ENCODE data around the gene CAMK2A.

CAMK2A gene

GRCh38 chr5:150298701-150299451 is 9.3 kb upstream of the CAMK2A start:
- H3K4me3 ChIP-seq, result no peak overlapping the region
- DNase-seq, result peak in 1 of 2 donors; percentile 73
- H3K4me1 ChIP-seq, result peaks cover 0 to 27% (median 14%) of the 10 kb centered on the region in 4 donors
- intact Hi-C loops (cut with DNase I; ENCODE audit: low total_unique reads), result no loop called here
- H3K27ac ChIP-seq, result peak overlapping the region in 1 of 2 donors; percentile 26
- no peaks in the 10 kb centered on the region for H3K27me3 ChIP-seq
- no peaks in the 10 kb centered on the region for H3K36me3 ChIP-seq
- no peak for TF ChIP-seq CTCF (IDR thresholded peaks at IDR 0.05)
- H3K9me3 ChIP-seq, result no peaks in the 10 kb centered on the region

DNA sequence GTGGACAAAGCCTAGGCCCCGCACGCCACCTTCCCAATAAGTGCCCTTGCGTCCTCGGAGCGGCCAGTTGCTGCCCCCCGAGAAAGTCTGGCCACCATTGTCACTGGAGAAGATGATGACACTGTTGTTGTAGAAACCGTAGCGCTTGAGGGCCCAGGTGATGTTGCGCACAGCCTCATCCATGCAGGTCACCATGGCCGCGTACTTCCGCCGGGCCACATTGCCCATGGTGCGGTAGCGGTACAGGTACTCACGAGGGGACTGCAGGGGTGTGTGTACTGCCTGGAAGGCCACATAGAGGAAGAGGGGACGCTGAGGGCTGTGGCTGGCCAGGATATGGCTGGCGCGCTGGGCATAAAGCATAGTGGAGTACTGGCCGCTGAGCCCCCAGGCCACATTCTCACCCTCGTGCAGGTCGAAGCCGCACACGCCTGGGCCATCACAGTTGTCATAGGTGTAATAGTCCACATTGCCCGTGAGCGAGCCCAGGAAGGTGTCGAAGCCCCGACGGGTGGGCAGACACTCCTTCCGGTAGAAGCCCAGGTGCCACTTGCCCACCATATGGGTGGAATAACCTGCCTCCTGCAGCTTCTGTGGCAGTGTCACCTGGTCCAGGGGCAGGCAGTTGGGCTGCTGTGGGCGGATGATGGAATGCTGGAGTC is 8.5 kb upstream of the CAMK2A start:
- Histone ChIP-seq H3K9me3 (no peaks in the 10 kb centered on the region), H3K27me3 (no peaks in the 10 kb centered on the region), H3K4me3 (no peak overlapping the region), H3K27ac (no peak overlapping the region), H3K36me3 (no peaks in the 10 kb centered on the region), H3K4me1 (peaks cover 0 to 23% (median 12%) of the 10 kb centered on the region in 4 donors)
- TF ChIP-seq CTCF (IDR thresholded peaks at IDR 0.05), result no peak
- peak in 1 of 2 donors; percentile 57 for DNase-seq
- intact Hi-C loops (cut with DNase I; ENCODE audit: low total_unique reads), result no loop called here

DNA sequence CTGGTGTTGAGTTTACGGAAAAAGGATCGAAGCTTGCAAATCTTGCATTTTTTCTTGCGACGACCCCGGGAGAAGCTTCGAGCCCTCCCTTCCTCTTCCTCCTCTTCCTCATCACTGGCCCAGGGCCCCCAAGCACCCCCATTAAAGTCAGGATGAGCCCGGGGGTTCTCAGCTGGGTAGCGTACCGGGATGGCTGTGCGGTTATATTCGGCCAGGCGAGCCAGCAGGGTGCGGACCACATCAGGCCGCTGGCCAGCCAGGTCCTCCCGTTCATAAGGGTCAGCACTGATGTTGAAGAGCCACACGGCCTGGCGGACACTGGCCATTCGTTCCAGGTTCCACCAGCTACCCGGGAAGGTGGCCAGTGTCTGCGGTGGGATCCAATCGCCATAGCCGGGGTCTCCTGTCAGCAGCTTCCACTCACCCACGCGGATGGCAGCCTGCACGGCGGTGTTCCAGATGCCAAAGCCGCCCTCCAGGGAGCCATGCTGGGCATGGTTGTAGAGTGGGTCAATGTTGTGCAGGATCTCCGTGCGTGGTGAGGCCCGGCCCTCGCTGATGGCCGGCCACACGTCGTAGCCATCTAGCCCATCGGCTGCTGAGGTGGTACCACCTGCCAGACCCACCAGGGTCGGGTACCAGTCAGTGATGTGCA is 7.8 kb upstream of the CAMK2A start:
- Histone ChIP-seq H3K36me3 (no peaks in the 10 kb centered on the region), H3K4me1 (peaks cover 0 to 16% (median 6%) of the 10 kb centered on the region in 4 donors), H3K4me3 (no peak overlapping the region), H3K9me3 (no peaks in the 10 kb centered on the region), H3K27ac (no peak overlapping the region), H3K27me3 (no peaks in the 10 kb centered on the region)
- peak in 1 of 2 donors; percentile 47 for DNase-seq
- intact Hi-C loops (cut with DNase I; ENCODE audit: low total_unique reads), result no loop called here
- TF ChIP-seq CTCF (IDR thresholded peaks at IDR 0.05), result no peak

GRCh38 chr5:150296496-150296895 is 6.9 kb upstream of the CAMK2A start:
- intact Hi-C loops (cut with DNase I; ENCODE audit: low total_unique reads), result no loop called here
- DNase-seq, result no peak
- no peak for TF ChIP-seq CTCF (IDR thresholded peaks at IDR 0.05)
- Histone ChIP-seq H3K4me1 (peaks cover 0 to 9% (median 0%) of the 10 kb centered on the region in 4 donors), H3K4me3 (no peak overlapping the region), H3K27me3 (no peaks in the 10 kb centered on the region), H3K36me3 (no peaks in the 10 kb centered on the region), H3K9me3 (no peaks in the 10 kb centered on the region), H3K27ac (no peak overlapping the region)

- intact Hi-C loops (cut with DNase I; ENCODE audit: low total_unique reads), result no loop called here
- no peak for DNase-seq
These were observed 6.3 kb upstream of the CAMK2A start for GRCh38 chr5:150295741-150296486.

More at GRCh38 chr5:150295741-150296486, 6.3 kb upstream of the CAMK2A start:
- Histone ChIP-seq H3K27ac (no peak overlapping the region), H3K4me3 (no peak overlapping the region), H3K4me1 (peaks cover 0 to 9% (median 0%) of the 10 kb centered on the region in 4 donors), H3K9me3 (no peaks in the 10 kb centered on the region), H3K36me3 (no peaks in the 10 kb centered on the region), H3K27me3 (peaks cover 0 to 4% of the 10 kb centered on the region in 2 donors)
- no peak for TF ChIP-seq CTCF (IDR thresholded peaks at IDR 0.05)
